ENCODE data around the gene AAR2.

Gene AAR2

GRCh38 chr20:36235892-36236785, at the start of gene AAR2:
Gene AAR2 (plus strand): TSS chr20:36236478. CDS start chr20:36239869, 3,391 bp downstream.
- no peak for FAIRE-seq

- no peak for FAIRE-seq
Observed at GRCh38 chr20:36193977-36194712, 42.1 kb upstream of the AAR2 start.

- no peak for FAIRE-seq
Observed at GRCh38 chr20:36196676-36197075, 39.6 kb upstream of the AAR2 start.

- no peak for FAIRE-seq
Observed at GRCh38 chr20:36197271-36197670, 39.0 kb upstream of the AAR2 start.

GRCh38 chr20:36199345-36200257, 36.7 kb upstream of the AAR2 start:
- no peak for FAIRE-seq

- no peak for FAIRE-seq
Observed at GRCh38 chr20:36200451-36200850, 35.8 kb upstream of the AAR2 start.

GRCh38 chr20:36201198-36201597, 35.1 kb upstream of the AAR2 start:
- FAIRE-seq = no peak

GRCh38 chr20:36202891-36203338, 33.4 kb upstream of the AAR2 start:
- FAIRE-seq = no peak

GRCh38 chr20:36203861-36204260, 32.4 kb upstream of the AAR2 start:
- no peak for FAIRE-seq

- FAIRE-seq = no peak
Observed at GRCh38 chr20:36205026-36205425, 31.3 kb upstream of the AAR2 start.

GRCh38 chr20:36206068-36206467, 30.2 kb upstream of the AAR2 start:
- FAIRE-seq = no peak

GRCh38 chr20:36206641-36207040, 29.6 kb upstream of the AAR2 start:
- no peak for FAIRE-seq

GRCh38 chr20:36207602-36208001, 28.7 kb upstream of the AAR2 start:
- no peak for FAIRE-seq

- FAIRE-seq = no peak
Observed at GRCh38 chr20:36208257-36208656, 28.0 kb upstream of the AAR2 start.

- no peak for FAIRE-seq
Observed at GRCh38 chr20:36210436-36211021, 25.7 kb upstream of the AAR2 start.

- no peak for FAIRE-seq
Observed at GRCh38 chr20:36213362-36213761, 22.9 kb upstream of the AAR2 start.

GRCh38 chr20:36214684-36215256, 21.5 kb upstream of the AAR2 start:
- no peak for FAIRE-seq

- FAIRE-seq = no peak
Observed at GRCh38 chr20:36215778-36216177, 20.5 kb upstream of the AAR2 start.

GRCh38 chr20:36216314-36217025, 19.8 kb upstream of the AAR2 start:
- FAIRE-seq = no peak

- FAIRE-seq = no peak
Observed at GRCh38 chr20:36217226-36217625, 19.1 kb upstream of the AAR2 start.

GRCh38 chr20:36218380-36219064, 17.8 kb upstream of the AAR2 start:
- no peak for FAIRE-seq
